ENCODE data around the gene TAF8.

The TAF8 gene

GRCh38 chr6:42041481-42042053, 8.8 kb upstream of the TAF8 start:
- Mint-ChIP-seq H3K36me3 (peaks cover 29% of the 10 kb centered on the region), H3K9me3 (no peaks in the 10 kb centered on the region), H3K4me1 (peaks cover 76% of the 10 kb centered on the region), H3K4me3 (peak overlapping the region; percentile 91), H3K27ac (peak overlapping the region; percentile 89)
- no peak for ATAC-seq
- no peak for DNase-seq (ENCODE audit: low spot score in 2 of 2)

- Mint-ChIP-seq H3K4me1 (peaks cover 81% of the 10 kb centered on the region), H3K27ac (peak overlapping the region; percentile 89), H3K9me3 (no peaks in the 10 kb centered on the region), H3K4me3 (peak overlapping the region; percentile 91), H3K36me3 (peaks cover 29% of the 10 kb centered on the region)
- ATAC-seq (no peak), DNase-seq (ENCODE audit: low spot score in 2 of 2) (no peak)
These were observed 8.2 kb upstream of the TAF8 start for GRCh38 chr6:42042108-42042507.

- peaks cover 25% of the 10 kb centered on the region for H3K36me3 Mint-ChIP-seq
- peak overlapping the region; percentile 75 for H3K27ac Mint-ChIP-seq
- DNase-seq (ENCODE audit: low spot score in 2 of 2): peak; percentile 94 to 97
- H3K9me3 Mint-ChIP-seq: no peaks in the 10 kb centered on the region
- H3K4me3 Mint-ChIP-seq: peak overlapping the region; percentile 91
- peaks cover 90% of the 10 kb centered on the region for H3K4me1 Mint-ChIP-seq
- peak; percentile 63 for ATAC-seq
These were observed 6.4 kb upstream of the TAF8 start for GRCh38 chr6:42043787-42044475.

- Mint-ChIP-seq H3K27ac (peak overlapping the region; percentile 96), H3K4me3 (peak overlapping the region; percentile 91), H3K36me3 (peaks cover 24% of the 10 kb centered on the region), H3K4me1 (peaks cover 87% of the 10 kb centered on the region), H3K9me3 (no peaks in the 10 kb centered on the region)
- DNase-seq (ENCODE audit: low spot score in 2 of 2) (peak in 1 of 2 donors; percentile 69), ATAC-seq (no peak)
These were observed 4.5 kb upstream of the TAF8 start for GRCh38 chr6:42045538-42046460.

GRCh38 chr6:42046464-42047212, 3.7 kb upstream of the TAF8 start:
- peaks cover 87% of the 10 kb centered on the region for H3K4me1 Mint-ChIP-seq

GRCh38 chr6:42047213-42047590, 3.1 kb upstream of the TAF8 start:
- H3K27ac Mint-ChIP-seq: peak overlapping the region; percentile 96
- DNase-seq (ENCODE audit: low spot score in 2 of 2) (no peak), ATAC-seq (no peak)
- peaks cover 85% of the 10 kb centered on the region for H3K4me1 Mint-ChIP-seq
- H3K4me3 Mint-ChIP-seq: peak overlapping the region; percentile 91
- H3K36me3 Mint-ChIP-seq: peaks cover 34% of the 10 kb centered on the region
- no peaks in the 10 kb centered on the region for H3K9me3 Mint-ChIP-seq

More at GRCh38 chr6:42046464-42047212, 3.7 kb upstream of the TAF8 start:
- H3K27ac Mint-ChIP-seq: peak overlapping the region; percentile 96
- DNase-seq (ENCODE audit: low spot score in 2 of 2) (no peak), ATAC-seq (no peak)
- H3K36me3 Mint-ChIP-seq: peaks cover 29% of the 10 kb centered on the region
- H3K9me3 Mint-ChIP-seq: no peaks in the 10 kb centered on the region
- H3K4me3 Mint-ChIP-seq: peak overlapping the region; percentile 91

- H3K4me3 Mint-ChIP-seq: peak overlapping the region; percentile 91
- no peaks in the 10 kb centered on the region for H3K9me3 Mint-ChIP-seq
- ATAC-seq (peak; percentile 1), DNase-seq (ENCODE audit: low spot score in 2 of 2) (peak in 1 of 2 donors; percentile 70)
- peaks cover 41% of the 10 kb centered on the region for H3K36me3 Mint-ChIP-seq
- peaks cover 78% of the 10 kb centered on the region for H3K4me1 Mint-ChIP-seq
- H3K27ac Mint-ChIP-seq: peak overlapping the region; percentile 96
These were observed 2.4 kb upstream of the TAF8 start for GRCh38 chr6:42047790-42048405.

GRCh38 chr6:42049116-42049809, 1.1 kb upstream of the TAF8 start:
- Mint-ChIP-seq H3K4me1 (peaks cover 65% of the 10 kb centered on the region), H3K27ac (peak overlapping the region; percentile 96), H3K9me3 (no peaks in the 10 kb centered on the region), H3K36me3 (peaks cover 55% of the 10 kb centered on the region), H3K4me3 (peak overlapping the region; percentile 91)
- DNase-seq (ENCODE audit: low spot score in 2 of 2) (no peak), ATAC-seq (no peak)

DNA sequence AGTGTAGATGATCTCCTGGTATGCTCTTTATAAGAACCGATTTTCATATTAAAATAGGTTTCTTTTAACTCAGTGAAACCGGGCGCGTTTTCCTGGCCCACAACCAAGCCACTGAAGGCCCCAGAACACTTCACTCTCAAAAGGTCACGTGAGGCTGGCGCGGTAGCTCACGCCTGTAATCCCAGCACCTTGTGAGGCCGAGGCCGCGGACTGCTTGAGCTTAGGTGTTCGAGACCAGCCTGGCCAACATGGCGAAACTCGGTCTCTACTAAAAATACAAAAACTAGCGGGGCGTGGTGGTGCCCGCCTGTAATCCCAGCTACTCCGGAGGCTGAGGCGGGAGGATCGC, 402 bp upstream of the TAF8 start:
- Mint-ChIP-seq H3K9me3 (no peaks in the 10 kb centered on the region), H3K4me3 (peak overlapping the region; percentile 91), H3K27ac (peak overlapping the region; percentile 96), H3K36me3 (peaks cover 60% of the 10 kb centered on the region), H3K4me1 (peaks cover 59% of the 10 kb centered on the region)
- DNase-seq (ENCODE audit: low spot score in 2 of 2) (no peak), ATAC-seq (peak; percentile 0)

DNA sequence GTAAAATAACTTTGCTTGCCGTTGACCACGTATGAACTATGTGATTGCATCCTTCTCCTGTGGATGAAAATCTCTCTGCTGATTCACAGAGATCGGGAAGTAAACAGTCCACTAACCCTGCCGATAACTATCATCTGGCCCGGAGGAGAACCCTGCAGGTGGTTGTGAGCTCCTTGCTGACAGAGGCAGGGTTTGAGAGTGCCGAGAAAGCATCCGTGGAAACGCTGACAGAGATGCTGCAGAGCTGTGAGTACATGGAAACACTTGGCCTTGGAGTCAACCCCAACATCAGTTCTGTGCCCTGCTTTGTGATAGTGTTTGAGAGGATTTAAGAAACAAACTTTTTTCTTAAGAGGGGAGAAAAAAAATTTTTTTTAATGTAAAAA, 937 bp downstream of the TAF8 start:
- no peak for ATAC-seq
- DNase-seq (ENCODE audit: low spot score in 2 of 2): no peak
- H3K9me3 Mint-ChIP-seq: no peaks in the 10 kb centered on the region
- H3K36me3 Mint-ChIP-seq: peaks cover 69% of the 10 kb centered on the region
- H3K4me1 Mint-ChIP-seq: peaks cover 45% of the 10 kb centered on the region
- peak overlapping the region; percentile 96 for H3K27ac Mint-ChIP-seq
- H3K4me3 Mint-ChIP-seq: peak overlapping the region; percentile 91

- peaks cover 24% of the 10 kb centered on the region for H3K4me1 Mint-ChIP-seq
- ATAC-seq (no peak), DNase-seq (ENCODE audit: low spot score in 2 of 2) (no peak)
- H3K9me3 Mint-ChIP-seq: no peaks in the 10 kb centered on the region
- no peak overlapping the region for H3K4me3 Mint-ChIP-seq
- peak overlapping the region; percentile 45 for H3K27ac Mint-ChIP-seq
- H3K36me3 Mint-ChIP-seq: peaks cover 92% of the 10 kb centered on the region
These were observed 3.3 kb downstream of the TAF8 start for GRCh38 chr6:42053601-42054000.

DNA sequence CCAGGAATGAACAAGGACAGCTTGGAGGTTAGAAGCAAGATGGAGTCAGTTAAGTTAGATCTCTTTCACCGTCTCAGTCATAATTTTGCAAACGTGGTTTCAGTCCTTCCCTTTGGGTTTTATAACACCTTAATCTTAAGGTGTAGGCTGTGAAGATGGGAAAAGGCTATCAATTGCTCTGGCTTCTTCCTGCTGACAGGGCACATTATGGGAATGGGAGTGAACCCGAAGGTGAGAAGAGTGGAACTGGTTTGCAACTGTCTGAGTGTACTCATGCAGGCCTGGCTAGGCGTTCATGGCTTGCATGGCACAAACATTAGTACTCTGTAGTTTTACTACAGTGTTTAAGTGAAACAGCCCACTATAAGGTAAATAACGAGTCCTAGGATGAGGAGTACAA, 9.4 kb downstream of the TAF8 start:
- no peak overlapping the region for H3K4me3 Mint-ChIP-seq
- H3K36me3 Mint-ChIP-seq: peaks cover 100% of the 10 kb centered on the region
- ATAC-seq (no peak), DNase-seq (ENCODE audit: low spot score in 2 of 2) (no peak)
- H3K4me1 Mint-ChIP-seq: no peaks in the 10 kb centered on the region
- H3K27ac Mint-ChIP-seq: no peak overlapping the region
- H3K9me3 Mint-ChIP-seq: no peaks in the 10 kb centered on the region

GRCh38 chr6:42066156-42066675, 15.9 kb downstream of the TAF8 start:
- H3K27ac Mint-ChIP-seq: no peak overlapping the region
- no peaks in the 10 kb centered on the region for H3K4me1 Mint-ChIP-seq
- H3K4me3 Mint-ChIP-seq: no peak overlapping the region
- no peaks in the 10 kb centered on the region for H3K9me3 Mint-ChIP-seq
- no peak for ATAC-seq
- peaks cover 44% of the 10 kb centered on the region for H3K36me3 Mint-ChIP-seq
- no peak for DNase-seq (ENCODE audit: low spot score in 2 of 2)

GRCh38 chr6:42068173-42068572, 17.8 kb downstream of the TAF8 start:
- DNase-seq (ENCODE audit: low spot score in 2 of 2) (no peak), ATAC-seq (no peak)
- H3K9me3 Mint-ChIP-seq: no peaks in the 10 kb centered on the region
- no peak overlapping the region for H3K4me3 Mint-ChIP-seq
- H3K36me3 Mint-ChIP-seq: peaks cover 25% of the 10 kb centered on the region
- H3K27ac Mint-ChIP-seq: no peak overlapping the region
- peaks cover 2% of the 10 kb centered on the region for H3K4me1 Mint-ChIP-seq

All from stimulated activated effector memory CD8-positive, alpha-beta T cell treated with anti-CD3 and anti-CD28 coated beads, Interleukin-12 subunit alpha, Interleukin-12 subunit beta, amount 100 ng/mL, for 72 hours (primary cell).